ENCODE results near the gene TRAF1. TPM values are rescaled to one million over a fixed set of nuclear protein-coding genes. Genes with fewer than 3 reads are reported as not detected.

Gene TRAF1
- total and polyA plus RNA-seq, 2 donors (not counting 1 experiment from before 2014, with no cell fraction given): 12.2 to 19.5 TPM

DNA sequence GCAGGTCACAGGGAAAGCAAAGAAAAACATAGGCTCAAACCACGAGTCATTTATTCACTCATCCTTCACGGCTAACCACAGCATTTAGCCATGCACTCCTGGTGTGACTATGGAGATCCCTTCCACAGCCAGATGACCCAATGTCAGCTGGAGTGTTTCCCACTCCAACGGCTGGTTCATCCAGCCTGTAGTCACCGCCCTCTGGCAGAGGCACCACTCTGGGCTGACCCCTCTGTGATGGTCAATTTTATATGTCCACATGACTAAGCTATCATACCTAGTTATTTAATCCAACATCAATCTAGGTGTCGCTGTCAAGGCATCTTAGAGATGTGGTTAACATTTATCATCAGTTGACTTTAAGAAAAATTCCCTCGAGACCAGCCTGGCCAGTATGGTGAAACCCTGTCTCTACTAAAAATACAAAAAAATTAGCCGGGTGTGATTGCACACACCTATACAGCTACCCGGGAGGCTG, 40.1 kb downstream of the TRAF1 start:
- Histone ChIP-seq H3K36me3 (replicated peaks in 1 of 2; ENCODE audit: control extremely low read depth in 1 of 2, control insufficient read depth in 1 of 2, extremely low read depth in 1 of 2, insufficient read depth in 2 of 2, low read length in 1 of 2) (no peaks in the 10 kb centered on the region), H3K27me3 (replicated peaks in 1 of 4; ENCODE audit: control extremely low read depth in 1 of 4, control insufficient read depth in 3 of 4, insufficient read depth in 4 of 4, low read length in 3 of 4) (no peaks in the 10 kb centered on the region), H3K9ac (ENCODE audit: low read length) (no peak overlapping the region), H3K4me1 (ENCODE audit: control insufficient read depth in 2 of 2, insufficient read depth in 2 of 2, low read length in 2 of 2) (peaks cover 23 to 25% of the 10 kb centered on the region in 2 donors), H3K27ac (ENCODE audit: low read length in 2 of 2) (no peak overlapping the region), H2AFZ (ENCODE audit: insufficient read depth, low read depth, low read length, poor library complexity, severe bottlenecking) (peak overlapping the region; percentile 31), H4K20me1 (ENCODE audit: control insufficient read depth, insufficient read depth, low read length, poor library complexity, severe bottlenecking) (no peaks in the 10 kb centered on the region), H3K9me3 (ENCODE audit: control extremely low read depth in 1 of 3, control insufficient read depth in 2 of 3, insufficient read depth in 1 of 3, low read length in 2 of 3) (no peaks in the 10 kb centered on the region), H3K4me3 (ENCODE audit: control extremely low read depth in 1 of 5, extremely low read depth in 1 of 5, insufficient read depth in 1 of 5, low read depth in 2 of 5, low read length in 4 of 5) (no peak overlapping the region), H3K79me2 (ENCODE audit: control insufficient read depth, insufficient read depth, low read length) (peaks cover 2% of the 10 kb centered on the region), H3K4me2 (replicated peaks; ENCODE audit: low read depth, low read length, poor library complexity, severe bottlenecking) (peak overlapping the region; percentile 33)
- Mint-ChIP-seq H3K9me3 (ENCODE audit: insufficient read depth) (no peaks in the 10 kb centered on the region), H3K4me1 (peaks cover 26% of the 10 kb centered on the region), H3K27ac (no peak overlapping the region), H3K4me3 (no peak overlapping the region), H3K27me3 (peaks cover 6% of the 10 kb centered on the region)
- ATAC-seq (ENCODE audit: low read depth): no peak
- WGBS (ENCODE audit: insufficient coverage): 17% methylated on average over 2 of the region's 8 CpGs
- ChIA-PET CTCF (interaction anchor here (1.1 to 4.0 kb wide), 2 partner anchors 31 to 50 kb away, joined by 3 to 14 read pairs; no protein-coding TSS in a partner anchor), POLR2A (interaction anchor here (1.3 kb wide), 1 partner anchor 17 kb away, joined by 3 read pairs; no protein-coding TSS in a partner anchor)
- intact Hi-C loops (cut with micrococcal nuclease): no loop called here
- DNase-seq: no peak
- TF ChIP-seq, protein P1, sequence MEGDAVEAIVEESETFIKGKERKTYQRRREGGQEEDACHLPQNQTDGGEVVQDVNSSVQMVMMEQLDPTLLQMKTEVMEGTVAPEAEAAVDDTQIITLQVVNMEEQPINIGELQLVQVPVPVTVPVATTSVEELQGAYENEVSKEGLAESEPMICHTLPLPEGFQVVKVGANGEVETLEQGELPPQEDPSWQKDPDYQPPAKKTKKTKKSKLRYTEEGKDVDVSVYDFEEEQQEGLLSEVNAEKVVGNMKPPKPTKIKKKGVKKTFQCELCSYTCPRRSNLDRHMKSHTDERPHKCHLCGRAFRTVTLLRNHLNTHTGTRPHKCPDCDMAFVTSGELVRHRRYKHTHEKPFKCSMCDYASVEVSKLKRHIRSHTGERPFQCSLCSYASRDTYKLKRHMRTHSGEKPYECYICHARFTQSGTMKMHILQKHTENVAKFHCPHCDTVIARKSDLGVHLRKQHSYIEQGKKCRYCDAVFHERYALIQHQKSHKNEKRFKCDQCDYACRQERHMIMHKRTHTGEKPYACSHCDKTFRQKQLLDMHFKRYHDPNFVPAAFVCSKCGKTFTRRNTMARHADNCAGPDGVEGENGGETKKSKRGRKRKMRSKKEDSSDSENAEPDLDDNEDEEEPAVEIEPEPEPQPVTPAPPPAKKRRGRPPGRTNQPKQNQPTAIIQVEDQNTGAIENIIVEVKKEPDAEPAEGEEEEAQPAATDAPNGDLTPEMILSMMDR (IDR thresholded peaks at IDR 0.05): no peak
- no peak for TF ChIP-seq EZH2 (IDR thresholded peaks at IDR 0.05; ENCODE audit: borderline replicate concordance, insufficient read depth, low read depth, low read length, poor library complexity, severe bottlenecking)

DNA sequence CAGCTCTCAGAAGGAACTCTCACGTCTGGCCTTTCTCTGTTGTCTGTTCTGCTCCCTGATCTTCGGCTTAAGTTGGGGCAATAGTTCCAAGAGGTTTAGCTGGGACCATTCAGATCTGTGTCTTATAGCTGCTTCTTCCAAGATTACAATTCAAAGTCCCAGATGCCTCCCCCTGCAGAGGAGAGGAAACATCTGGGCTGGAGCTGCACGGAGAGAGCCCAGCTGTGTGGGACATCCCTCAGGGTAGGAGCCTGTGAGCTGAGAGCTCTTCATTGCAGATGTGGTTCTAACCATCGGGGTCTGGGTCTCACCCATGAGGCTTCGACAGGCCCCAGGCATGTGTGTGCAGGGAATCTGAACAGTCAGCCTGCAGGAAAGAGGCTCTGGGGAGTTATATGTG, 40.6 kb downstream of the TRAF1 start:
- no peak for ATAC-seq (ENCODE audit: low read depth)
- Mint-ChIP-seq H3K4me1 (peaks cover 21% of the 10 kb centered on the region), H3K9me3 (ENCODE audit: insufficient read depth) (no peaks in the 10 kb centered on the region), H3K27ac (no peak overlapping the region), H3K27me3 (peaks cover 9% of the 10 kb centered on the region), H3K4me3 (no peak overlapping the region)
- Histone ChIP-seq H3K9ac (ENCODE audit: low read length) (no peak overlapping the region), H3K79me2 (ENCODE audit: control insufficient read depth, insufficient read depth, low read length) (peaks cover 2% of the 10 kb centered on the region), H2AFZ (ENCODE audit: insufficient read depth, low read depth, low read length, poor library complexity, severe bottlenecking) (peak overlapping the region; percentile 31), H4K20me1 (ENCODE audit: control insufficient read depth, insufficient read depth, low read length, poor library complexity, severe bottlenecking) (no peaks in the 10 kb centered on the region), H3K27me3 (replicated peaks in 1 of 4; ENCODE audit: control extremely low read depth in 1 of 4, control insufficient read depth in 3 of 4, insufficient read depth in 4 of 4, low read length in 3 of 4) (no peaks in the 10 kb centered on the region), H3K36me3 (replicated peaks in 1 of 2; ENCODE audit: control extremely low read depth in 1 of 2, control insufficient read depth in 1 of 2, extremely low read depth in 1 of 2, insufficient read depth in 2 of 2, low read length in 1 of 2) (no peaks in the 10 kb centered on the region), H3K4me2 (replicated peaks; ENCODE audit: low read depth, low read length, poor library complexity, severe bottlenecking) (peak overlapping the region; percentile 33), H3K9me3 (ENCODE audit: control extremely low read depth in 1 of 3, control insufficient read depth in 2 of 3, insufficient read depth in 1 of 3, low read length in 2 of 3) (no peaks in the 10 kb centered on the region), H3K4me1 (ENCODE audit: control insufficient read depth in 2 of 2, insufficient read depth in 2 of 2, low read length in 2 of 2) (peaks cover 17 to 19% of the 10 kb centered on the region in 2 donors), H3K4me3 (ENCODE audit: control extremely low read depth in 1 of 5, extremely low read depth in 1 of 5, insufficient read depth in 1 of 5, low read depth in 2 of 5, low read length in 4 of 5) (no peak overlapping the region), H3K27ac (ENCODE audit: low read length in 2 of 2) (no peak overlapping the region)
- TF ChIP-seq, protein P1 (IDR thresholded peaks at IDR 0.05): no peak
- TF ChIP-seq EZH2 (IDR thresholded peaks at IDR 0.05; ENCODE audit: borderline replicate concordance, insufficient read depth, low read depth, low read length, poor library complexity, severe bottlenecking): no peak
- POLR2A ChIA-PET: interaction anchor here (1.3 kb wide), 1 partner anchor 17 kb away, joined by 3 read pairs; no protein-coding TSS in a partner anchor
- DNase-seq: no peak
- CTCF ChIA-PET: interaction anchor here (1.1 to 4.0 kb wide), 3 partner anchors 31 to 96 kb away, joined by 3 to 14 read pairs (median 3); no protein-coding TSS in a partner anchor
- WGBS (ENCODE audit: insufficient coverage): 12% methylated on average over 4 of the region's 5 CpGs
- intact Hi-C loops (cut with micrococcal nuclease): no loop called here

All from B cell (primary cell).